ENCODE measurements around the gene FRMD7.

FRMD7 gene

GRCh38 chrX:132040066-132040465, 87.8 kb downstream of the FRMD7 start:
- Histone ChIP-seq H3K36me3 (ENCODE audit: insufficient read depth) (no peaks in the 10 kb centered on the region), H4K20me1 (ENCODE audit: insufficient read depth) (no peaks in the 10 kb centered on the region), H3K4me1 (ENCODE audit: low read depth, poor library complexity, severe bottlenecking) (peaks cover 10% of the 10 kb centered on the region), H3K4me3 (IDR thresholded peaks at IDR 0.05; ENCODE audit: insufficient read depth, low read depth, low read length) (no peak overlapping the region), H3K79me2 (ENCODE audit: insufficient read depth, low read depth) (peaks cover 19% of the 10 kb centered on the region; the same call in 1 of the 2 replicates), H3K9ac (no peak overlapping the region), H3K4me2 (no peak overlapping the region), H2AFZ (ENCODE audit: low read depth) (no peak overlapping the region), H3K27me3 (ENCODE audit: insufficient read depth, low read depth) (no peaks in the 10 kb centered on the region), H3K27ac (no peak overlapping the region)
- TF ChIP-seq, protein P1, sequence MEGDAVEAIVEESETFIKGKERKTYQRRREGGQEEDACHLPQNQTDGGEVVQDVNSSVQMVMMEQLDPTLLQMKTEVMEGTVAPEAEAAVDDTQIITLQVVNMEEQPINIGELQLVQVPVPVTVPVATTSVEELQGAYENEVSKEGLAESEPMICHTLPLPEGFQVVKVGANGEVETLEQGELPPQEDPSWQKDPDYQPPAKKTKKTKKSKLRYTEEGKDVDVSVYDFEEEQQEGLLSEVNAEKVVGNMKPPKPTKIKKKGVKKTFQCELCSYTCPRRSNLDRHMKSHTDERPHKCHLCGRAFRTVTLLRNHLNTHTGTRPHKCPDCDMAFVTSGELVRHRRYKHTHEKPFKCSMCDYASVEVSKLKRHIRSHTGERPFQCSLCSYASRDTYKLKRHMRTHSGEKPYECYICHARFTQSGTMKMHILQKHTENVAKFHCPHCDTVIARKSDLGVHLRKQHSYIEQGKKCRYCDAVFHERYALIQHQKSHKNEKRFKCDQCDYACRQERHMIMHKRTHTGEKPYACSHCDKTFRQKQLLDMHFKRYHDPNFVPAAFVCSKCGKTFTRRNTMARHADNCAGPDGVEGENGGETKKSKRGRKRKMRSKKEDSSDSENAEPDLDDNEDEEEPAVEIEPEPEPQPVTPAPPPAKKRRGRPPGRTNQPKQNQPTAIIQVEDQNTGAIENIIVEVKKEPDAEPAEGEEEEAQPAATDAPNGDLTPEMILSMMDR (conservative IDR thresholded peaks at IDR 0.05; ENCODE audit: low read depth, low read length): no peak

DNA sequence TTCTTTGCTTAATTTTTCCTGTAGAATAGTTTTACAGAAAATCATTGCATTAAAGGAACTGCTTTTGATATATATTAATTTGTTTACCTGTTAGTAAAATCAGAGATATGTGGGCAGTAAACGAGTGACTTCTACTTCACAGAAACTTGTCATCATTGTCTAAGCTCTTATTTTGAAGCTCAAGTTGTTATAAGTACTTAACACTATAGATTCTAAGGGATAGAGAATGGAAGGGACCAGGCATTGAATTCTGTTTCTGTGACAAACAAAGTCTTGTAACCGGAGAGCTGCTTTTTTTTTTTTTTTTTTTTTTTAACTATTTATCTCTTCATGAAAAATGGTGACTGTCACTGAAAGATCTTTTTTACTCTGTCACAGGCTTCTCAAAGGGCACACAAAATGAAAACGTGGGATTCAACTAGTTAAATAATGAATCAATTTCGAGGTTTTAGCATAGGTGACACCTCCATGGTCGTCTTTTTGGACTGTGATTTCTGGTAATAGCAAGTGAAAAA, 90.3 kb downstream of the FRMD7 start:
- peaks cover 18% of the 10 kb centered on the region; the same call in 1 of the 2 replicates for H3K79me2 ChIP-seq (ENCODE audit: insufficient read depth, low read depth)
- peaks cover 22% of the 10 kb centered on the region for H3K4me1 ChIP-seq (ENCODE audit: low read depth, poor library complexity, severe bottlenecking)

GRCh38 chrX:132034648-132035047, 93.2 kb downstream of the FRMD7 start:
- Histone ChIP-seq H3K4me2 (no peak overlapping the region), H3K9ac (no peak overlapping the region), H3K27me3 (ENCODE audit: insufficient read depth, low read depth) (no peaks in the 10 kb centered on the region), H4K20me1 (ENCODE audit: insufficient read depth) (no peaks in the 10 kb centered on the region; the same call in 1 of the 2 replicates), H3K4me3 (IDR thresholded peaks at IDR 0.05; ENCODE audit: insufficient read depth, low read depth, low read length) (no peak overlapping the region), H3K36me3 (ENCODE audit: insufficient read depth) (no peaks in the 10 kb centered on the region), H3K4me1 (ENCODE audit: low read depth, poor library complexity, severe bottlenecking) (peaks cover 34% of the 10 kb centered on the region), H2AFZ (ENCODE audit: low read depth) (no peak overlapping the region), H3K79me2 (ENCODE audit: insufficient read depth, low read depth) (peaks cover 45% of the 10 kb centered on the region; the same call in 1 of the 2 replicates), H3K27ac (no peak overlapping the region)
- TF ChIP-seq, protein P1 (conservative IDR thresholded peaks at IDR 0.05; ENCODE audit: low read depth, low read length): no peak

More for the DNA sequence above, 90.3 kb downstream of the FRMD7 start:
- no peak overlapping the region for H3K4me2 ChIP-seq
- H3K9ac ChIP-seq: no peak overlapping the region
- H3K27ac ChIP-seq: no peak overlapping the region
- no peak overlapping the region for H3K4me3 ChIP-seq (IDR thresholded peaks at IDR 0.05; ENCODE audit: insufficient read depth, low read depth, low read length)
- no peaks in the 10 kb centered on the region for H3K27me3 ChIP-seq (ENCODE audit: insufficient read depth, low read depth)
- TF ChIP-seq, protein P1 (conservative IDR thresholded peaks at IDR 0.05; ENCODE audit: low read depth, low read length): no peak
- no peaks in the 10 kb centered on the region for H3K36me3 ChIP-seq (ENCODE audit: insufficient read depth)
- H2AFZ ChIP-seq (ENCODE audit: low read depth): no peak overlapping the region
- H4K20me1 ChIP-seq (ENCODE audit: insufficient read depth): no peaks in the 10 kb centered on the region

GRCh38 chrX:132033166-132033565, 94.7 kb downstream of the FRMD7 start:
- H3K9ac ChIP-seq: no peak overlapping the region
- H4K20me1 ChIP-seq (ENCODE audit: insufficient read depth): no peaks in the 10 kb centered on the region; the same call in 1 of the 2 replicates
- no peak overlapping the region for H3K4me3 ChIP-seq (IDR thresholded peaks at IDR 0.05; ENCODE audit: insufficient read depth, low read depth, low read length)
- peaks cover 56% of the 10 kb centered on the region; the same call in 1 of the 2 replicates for H3K79me2 ChIP-seq (ENCODE audit: insufficient read depth, low read depth)
- peaks cover 33% of the 10 kb centered on the region for H3K4me1 ChIP-seq (ENCODE audit: low read depth, poor library complexity, severe bottlenecking)
- H3K36me3 ChIP-seq (ENCODE audit: insufficient read depth): no peaks in the 10 kb centered on the region
- peak overlapping the region; percentile 51 for H3K4me2 ChIP-seq
- H3K27ac ChIP-seq: peak overlapping the region; percentile 22; the same call in 1 of the 2 replicates
- no peaks in the 10 kb centered on the region for H3K27me3 ChIP-seq (ENCODE audit: insufficient read depth, low read depth)
- TF ChIP-seq, protein P1 (conservative IDR thresholded peaks at IDR 0.05; ENCODE audit: low read depth, low read length): no peak
- H2AFZ ChIP-seq (ENCODE audit: low read depth): no peak overlapping the region

Data from KMS-11 (cell line).